Ovary (tissue), 9 donors: Measurements from ENCODE around the gene HPCAL4. TPM values are rescaled to one million over a fixed set of nuclear protein-coding genes. Genes with fewer than 3 reads are reported as not detected.

Experiments used
- DNase-seq, 5 donors: peaks; one replicate each; pipeline ENCODE4 v3.0.0-alpha.2; 2019 to 2020
- H3K27ac ChIP-seq, 2 donors: fragments of 200-600 bp; one replicate each; pipeline versions ENCODE4 v1.5.1 to v1.8.0; 2019 to 2022
- H3K27me3 ChIP-seq: fragments of 200-600 bp; one replicate; pipeline ENCODE4 v1.8.0; 2022
- H3K36me3 ChIP-seq: fragments of 200-600 bp; sonication (generic); one replicate; pipeline ENCODE4 v1.5.1; 2019
- H3K4me1 ChIP-seq: one replicate; pipeline ENCODE4 v1.8.1; 2013; ENCODE audit warnings: mild to moderate bottlenecking, moderate library complexity; ENCODE audit not compliant: insufficient read depth
- H3K4me3 ChIP-seq: fragments of 200-600 bp; sonication (generic); one replicate; pipeline ENCODE4 v1.5.1; 2017
- H3K9me3 ChIP-seq, 2 donors: fragments of 200-600 bp in 1 of 2; sonication (generic) in 1 of 2; one replicate each; pipeline versions ENCODE4 v1.5.1 to v1.8.1; 2013 to 2019; ENCODE audit warnings: mild to moderate bottlenecking in 1 of 2, moderate library complexity in 1 of 2
- CTCF ChIP-seq, 3 donors: fragments of 450-650 bp in 2 of 3; fragments of 200-600 bp in 1 of 3; IDR thresholded peaks; one replicate each; pipeline versions ENCODE4 v1.5.1 to v1.8.0; 2016 to 2022; ENCODE audit warnings: antibody characterized with exemption in 3 of 3, mild to moderate bottlenecking in 1 of 3
- EP300 ChIP-seq: sonication (generic); formaldehyde crosslinking; IDR thresholded peaks from one replicate; pipeline ENCODE4 v1.6.1; 2017; ENCODE audit warnings: antibody characterized with exemption
- POLR2A ChIP-seq: fragments of 450-650 bp; IDR thresholded peaks from one replicate; pipeline ENCODE4 v1.6.1; 2017; ENCODE audit warnings: antibody characterized with exemption, mild to moderate bottlenecking, moderate library complexity
- WGBS, 3 donors: extraction: QIAGEN DNeasy Blood & Tissue Kit in 1 of 3; methylation state at CpG; one replicate each; pipeline versions ENCODE4 v1.1.5 to v1.1.7; 2013 to 2017; 5-methylcytosine and 5-hydroxymethylcytosine counted together
- intact Hi-C, 4 donors: fragments of 100-400 bp; cut with DNase I; formaldehyde crosslinking; loops; one replicate each; pipeline versions ENCODE4 v1.11.0 to v1.15.1; 2022 to 2023
- polyA plus RNA-seq, 2 donors: library from polyadenylated mRNA; stranded (reverse); fragments of 200-250 nt in 1 of 2; fragments of 350-450 nt in 1 of 2; fragmentation: Illumina TruSeq in 1 of 2; extraction: RNeasy Lipid Tissue Mini Kit (QIAGEN cat#74804) in 1 of 2; gene quantifications; one replicate each; pipeline ENCODE4 v1.2.3, GENCODE V29; 2013 to 2014
- total RNA-seq, 7 donors: library from RNA; depleted of rRNA in 2 of 7; stranded (reverse); fragments of >200 nt in 2 of 7; fragmentation: NEBNext Ultra II Directional in 3 of 7; extraction: Animal tissue kit (Norgen Biotek cat#: 25700) in 3 of 7; gene quantifications; one replicate each; pipeline versions ENCODE4 v1.1.0 to v1.2.4, GENCODE V29; 2016 to 2023
- donor health status: DM: no; HTN: no; CAD: no; lungs with moderate emphysema.
- donor health status: DM: no; HTN: no; CAD: no.
- donor health status: Bipolar disorder and iron deficiency.
- donor health status: DM: yes; HTN: yes; CAD: no.
- donor health status: DM: no; HTN: no; CAD: no.
- donor health status: DM: yes; HTN: yes; CAD: no.

HPCAL4 gene
- total and polyA plus RNA-seq, 9 donors, result 0.88 to 11.1 (median 3.1) TPM

GRCh38 chr1:39732730-39733129 lies 41.5 kb upstream of the HPCAL4 start:
- DNase-seq, result no peak
- no peak overlapping the region for H3K4me3 ChIP-seq
- no peaks in the 10 kb centered on the region for H3K4me1 ChIP-seq
- H3K36me3 ChIP-seq, result no peaks in the 10 kb centered on the region
- intact Hi-C loops, result no loop called here
- no peaks in the 10 kb centered on the region for H3K27me3 ChIP-seq
- H3K9me3 ChIP-seq, result no peaks in the 10 kb centered on the region
- H3K27ac ChIP-seq, result no peak overlapping the region
- no peak for TF ChIP-seq CTCF (IDR thresholded peaks at IDR 0.05)
- no peak for TF ChIP-seq POLR2A
- TF ChIP-seq EP300, result no peak
- WGBS, 3 donors, result 66 to 85% (median 77%) methylated on average over 3 of the region's 3 CpGs

- 35 to 54% (median 36%) methylated on average over 4 of the region's 4 CpGs for WGBS, 3 donors
- intact Hi-C loops, result no loop called here
- no peaks in the 10 kb centered on the region for H3K27me3 ChIP-seq
- TF ChIP-seq EP300, result no peak
- no peak for TF ChIP-seq CTCF (IDR thresholded peaks at IDR 0.05)
- no peak for TF ChIP-seq POLR2A
- no peak for DNase-seq
- no peaks in the 10 kb centered on the region for H3K9me3 ChIP-seq
- no peaks in the 10 kb centered on the region for H3K4me1 ChIP-seq
- H3K27ac ChIP-seq, result no peak overlapping the region
- no peak overlapping the region for H3K4me3 ChIP-seq
- H3K36me3 ChIP-seq, result no peaks in the 10 kb centered on the region
Measured at GRCh38 chr1:39729842-39730241, 38.6 kb upstream of the HPCAL4 start.

GRCh38 chr1:39729030-39729429 lies 37.8 kb upstream of the HPCAL4 start:
- DNase-seq, result no peak
- Histone ChIP-seq H3K4me3 (no peak overlapping the region), H3K4me1 (no peaks in the 10 kb centered on the region), H3K27ac (no peak overlapping the region), H3K9me3 (no peaks in the 10 kb centered on the region), H3K27me3 (no peaks in the 10 kb centered on the region), H3K36me3 (no peaks in the 10 kb centered on the region)
- 65 to 66% (median 66%) methylated on average over 3 of the region's 3 CpGs for WGBS, 3 donors
- TF ChIP-seq EP300, result no peak
- no peak for TF ChIP-seq POLR2A
- TF ChIP-seq CTCF (IDR thresholded peaks at IDR 0.05), result no peak
- intact Hi-C loops, result no loop called here

- intact Hi-C loops, result no loop called here
- no peak for DNase-seq
Measured at GRCh38 chr1:39727932-39728317, 36.7 kb upstream of the HPCAL4 start.

GRCh38 chr1:39727221-39727931 lies 36.1 kb upstream of the HPCAL4 start:
- Histone ChIP-seq H3K27me3 (no peaks in the 10 kb centered on the region), H3K27ac (no peak overlapping the region), H3K4me3 (no peak overlapping the region), H3K36me3 (no peaks in the 10 kb centered on the region), H3K4me1 (no peaks in the 10 kb centered on the region), H3K9me3 (no peaks in the 10 kb centered on the region)
- intact Hi-C loops, result no loop called here
- no peak for TF ChIP-seq POLR2A
- no peak for DNase-seq
- 70 to 74% (median 73%) methylated on average over 10 of the region's 10 CpGs for WGBS, 3 donors

More at GRCh38 chr1:39727932-39728317, 36.7 kb upstream of the HPCAL4 start:
- TF ChIP-seq POLR2A, result no peak
- no peaks in the 10 kb centered on the region for H3K9me3 ChIP-seq
- no peaks in the 10 kb centered on the region for H3K36me3 ChIP-seq
- H3K27me3 ChIP-seq, result no peaks in the 10 kb centered on the region
- WGBS, 3 donors, result 74 to 80% (median 74%) methylated on average over 14 of the region's 14 CpGs
- H3K4me1 ChIP-seq, result no peaks in the 10 kb centered on the region
- no peak overlapping the region for H3K4me3 ChIP-seq
- H3K27ac ChIP-seq, result no peak overlapping the region
